C4-2B (cell line): ENCODE measurements around the gene GNG5.
A peak's percentile ranks its signal among the peaks of the same experiment; 100 is the strongest.

ENCODE experiments used
- H3K27ac ChIP-seq: fragments of 450-650 bp; 2 replicates; pipeline ENCODE4 v1.5.1; 2017
- ZFX ChIP-seq: fragments of 450-650 bp; IDR thresholded peaks from 2 replicates; pipeline ENCODE4 v1.6.1; 2017
- TF ChIP-seq, protein P1 (sequence below): fragments of 450-650 bp; conservative IDR thresholded peaks from 2 replicates; pipeline ENCODE4 v1.5.1; 2017; ENCODE audit warnings: mild to moderate bottlenecking

The GNG5 gene

DNA sequence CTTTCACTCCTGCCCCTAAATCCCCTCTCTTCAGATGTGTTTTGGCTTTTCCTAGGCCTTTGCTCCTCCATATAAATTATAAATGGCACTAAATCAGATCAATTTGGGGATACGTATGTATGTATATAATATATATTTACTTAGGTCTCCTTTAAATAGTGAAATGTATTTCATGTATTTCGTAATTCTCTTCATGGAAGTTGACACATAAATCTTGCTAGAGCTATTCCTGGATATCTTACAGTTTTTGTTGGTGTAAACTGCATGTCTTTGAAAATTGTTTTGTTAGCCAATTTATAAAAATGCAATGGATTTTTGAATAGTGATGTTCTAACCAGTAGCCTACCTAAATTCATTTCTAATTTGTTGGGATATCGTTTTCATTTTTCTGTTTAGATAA is 18.3 kb downstream of the GNG5 start:
- TF ChIP-seq, protein P1, sequence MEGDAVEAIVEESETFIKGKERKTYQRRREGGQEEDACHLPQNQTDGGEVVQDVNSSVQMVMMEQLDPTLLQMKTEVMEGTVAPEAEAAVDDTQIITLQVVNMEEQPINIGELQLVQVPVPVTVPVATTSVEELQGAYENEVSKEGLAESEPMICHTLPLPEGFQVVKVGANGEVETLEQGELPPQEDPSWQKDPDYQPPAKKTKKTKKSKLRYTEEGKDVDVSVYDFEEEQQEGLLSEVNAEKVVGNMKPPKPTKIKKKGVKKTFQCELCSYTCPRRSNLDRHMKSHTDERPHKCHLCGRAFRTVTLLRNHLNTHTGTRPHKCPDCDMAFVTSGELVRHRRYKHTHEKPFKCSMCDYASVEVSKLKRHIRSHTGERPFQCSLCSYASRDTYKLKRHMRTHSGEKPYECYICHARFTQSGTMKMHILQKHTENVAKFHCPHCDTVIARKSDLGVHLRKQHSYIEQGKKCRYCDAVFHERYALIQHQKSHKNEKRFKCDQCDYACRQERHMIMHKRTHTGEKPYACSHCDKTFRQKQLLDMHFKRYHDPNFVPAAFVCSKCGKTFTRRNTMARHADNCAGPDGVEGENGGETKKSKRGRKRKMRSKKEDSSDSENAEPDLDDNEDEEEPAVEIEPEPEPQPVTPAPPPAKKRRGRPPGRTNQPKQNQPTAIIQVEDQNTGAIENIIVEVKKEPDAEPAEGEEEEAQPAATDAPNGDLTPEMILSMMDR: no peak
- TF ChIP-seq ZFX: no peak

GRCh38 chr1:84481317-84481716 is 25.1 kb downstream of the GNG5 start:
- no peak for TF ChIP-seq ZFX
- TF ChIP-seq, protein P1: no peak
- H3K27ac ChIP-seq: no peak overlapping the region

More for the DNA sequence above, 18.3 kb downstream of the GNG5 start:
- no peak overlapping the region for H3K27ac ChIP-seq

GRCh38 chr1:84480650-84481049 is 25.7 kb downstream of the GNG5 start:
- no peak for TF ChIP-seq ZFX
- TF ChIP-seq, protein P1: no peak
- no peak overlapping the region for H3K27ac ChIP-seq

GRCh38 chr1:84479998-84480397 is 26.4 kb downstream of the GNG5 start:
- peak overlapping the region; percentile 87 for H3K27ac ChIP-seq
- TF ChIP-seq, protein P1: no peak; the same call in 1 of the 2 replicates
- TF ChIP-seq ZFX: no peak

DNA sequence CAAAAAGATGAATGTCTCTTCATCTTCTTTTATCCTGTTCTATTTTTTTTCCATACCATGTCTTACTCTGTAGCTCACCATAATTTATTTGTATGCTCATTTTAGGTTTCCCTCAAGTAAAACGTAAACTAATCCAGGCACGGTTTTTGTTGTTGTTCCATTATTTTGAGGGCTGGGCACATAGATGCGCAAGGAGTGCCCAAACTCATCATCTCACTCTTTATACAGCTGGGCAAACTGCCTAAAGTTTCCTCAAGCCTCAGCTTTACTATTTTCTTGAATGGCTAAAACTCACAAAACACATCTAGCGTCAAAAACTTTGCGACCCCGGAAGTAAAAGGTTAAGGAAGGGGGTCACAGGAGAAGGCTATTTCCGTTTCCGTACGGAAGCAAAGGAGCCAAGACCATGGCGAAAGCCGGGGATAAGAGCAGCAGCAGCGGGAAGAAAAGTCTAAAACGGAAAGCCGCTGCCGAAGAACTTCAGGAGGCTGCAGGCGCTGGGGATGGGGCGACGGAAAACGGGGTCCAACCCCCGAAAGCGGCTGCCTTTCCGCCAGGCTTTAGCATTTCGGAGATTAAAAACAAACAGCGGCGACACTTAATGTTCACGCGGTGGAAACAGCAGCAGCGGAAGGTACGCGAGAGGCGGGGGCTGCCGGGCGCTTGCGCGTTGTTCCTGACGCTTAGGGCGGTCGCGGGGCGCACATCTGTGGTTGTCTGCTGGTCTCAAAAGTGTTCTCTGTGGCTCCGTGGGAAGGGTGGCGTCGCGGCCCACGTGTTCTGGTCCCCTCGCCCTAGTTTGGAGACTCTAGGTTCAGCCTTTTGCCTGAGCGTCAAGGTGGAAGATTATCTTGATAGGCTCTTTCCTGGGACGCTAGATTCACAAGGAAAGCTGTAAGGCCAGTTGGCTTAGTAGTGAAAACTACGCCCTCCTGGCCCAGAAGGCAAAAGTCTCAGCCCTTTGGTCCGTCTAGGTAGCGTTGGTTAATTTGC is 27.2 kb downstream of the GNG5 start, which contains the start of gene RPF1:
TSS of gene RPF1 (plus strand) at position 391 of the 993 bp plus-strand sequence. CDS start at position 407, 16 bp downstream.
- TF ChIP-seq, protein P1: 0 out of 2 replicates have a peak, but pooled peaks have one; percentile 12
- TF ChIP-seq ZFX: no peak
- peak within 1 kb of the TSS; percentile 87 for H3K27ac ChIP-seq

GRCh38 chr1:84476225-84476624 is 30.2 kb downstream of the GNG5 start:
- TF ChIP-seq, protein P1: no peak
- TF ChIP-seq ZFX: no peak
- no peak overlapping the region for H3K27ac ChIP-seq

DNA sequence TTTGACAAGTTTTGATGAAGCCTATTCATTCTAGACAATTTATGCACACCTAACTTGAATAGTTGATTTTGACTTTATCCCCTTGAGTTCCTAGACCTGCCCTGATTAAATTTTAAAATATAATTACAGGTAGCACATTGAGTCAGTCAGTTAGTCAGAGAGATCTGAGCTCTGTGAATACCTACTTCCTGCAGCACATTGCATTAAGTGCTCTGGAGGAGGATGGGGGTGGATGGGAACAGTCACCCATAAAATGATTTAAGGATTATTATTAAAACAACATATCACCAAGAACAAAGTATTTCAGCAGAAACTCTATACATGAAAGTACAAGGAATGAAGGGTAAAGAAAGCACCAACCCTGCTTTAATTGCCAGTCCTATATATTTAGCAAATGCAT is 39.1 kb downstream of the GNG5 start:
- H3K27ac ChIP-seq: no peak overlapping the region
- TF ChIP-seq ZFX: no peak
- TF ChIP-seq, protein P1: no peak
